HG02973 (cell line): ENCODE results near the gene MBD2.

Experiments
- ATAC-seq: cut with Tn5 transposase; IDR thresholded peaks from one replicate; pipeline ENCODE4 v1.9.1; 2021; ENCODE audit warnings: moderate library complexity; ENCODE audit not compliant: unreplicated experiment

The MBD2 gene

GRCh38 chr18:54203914-54204313 is 20.6 kb downstream of the MBD2 start:
- ATAC-seq = peak; percentile 55

- ATAC-seq = no peak
These were observed 21.6 kb downstream of the MBD2 start for GRCh38 chr18:54202851-54203250.

- no peak for ATAC-seq
These were observed 26.6 kb downstream of the MBD2 start for GRCh38 chr18:54197747-54198411.

GRCh38 chr18:54193786-54194185 is 30.7 kb downstream of the MBD2 start:
- no peak for ATAC-seq

- no peak for ATAC-seq
These were observed 31.6 kb downstream of the MBD2 start for GRCh38 chr18:54192900-54193299.

GRCh38 chr18:54192415-54192814 is 32.1 kb downstream of the MBD2 start:
- ATAC-seq = no peak

- ATAC-seq = no peak
These were observed 33.1 kb downstream of the MBD2 start for GRCh38 chr18:54191352-54191751.

GRCh38 chr18:54187372-54187771 is 37.1 kb downstream of the MBD2 start:
- no peak for ATAC-seq

- ATAC-seq = no peak
These were observed 39.6 kb downstream of the MBD2 start for GRCh38 chr18:54184836-54185235.

GRCh38 chr18:54183390-54183789 is 41.1 kb downstream of the MBD2 start:
- no peak for ATAC-seq

- ATAC-seq = peak; percentile 65
These were observed 42.4 kb downstream of the MBD2 start for GRCh38 chr18:54181856-54182602.

GRCh38 chr18:54173980-54174630 is 50.4 kb downstream of the MBD2 start:
- ATAC-seq = no peak

- no peak for ATAC-seq
These were observed 51.2 kb downstream of the MBD2 start for GRCh38 chr18:54173250-54173649.

- no peak for ATAC-seq
These were observed 54.8 kb downstream of the MBD2 start for GRCh38 chr18:54169431-54170403.

- ATAC-seq = no peak
These were observed 59.0 kb downstream of the MBD2 start for GRCh38 chr18:54165450-54165849.

GRCh38 chr18:54163453-54163852 is 61.0 kb downstream of the MBD2 start:
- no peak for ATAC-seq

- no peak for ATAC-seq
These were observed 62.0 kb downstream of the MBD2 start for GRCh38 chr18:54162431-54162830.

- ATAC-seq = no peak
These were observed 63.2 kb downstream of the MBD2 start for GRCh38 chr18:54161267-54161666.

- no peak for ATAC-seq
These were observed 64.6 kb downstream of the MBD2 start for GRCh38 chr18:54159906-54160305.

GRCh38 chr18:54157646-54158385 is 66.7 kb downstream of the MBD2 start:
- ATAC-seq = no peak
